ENCODE results near the gene MYMK.

MYMK gene

DNA sequence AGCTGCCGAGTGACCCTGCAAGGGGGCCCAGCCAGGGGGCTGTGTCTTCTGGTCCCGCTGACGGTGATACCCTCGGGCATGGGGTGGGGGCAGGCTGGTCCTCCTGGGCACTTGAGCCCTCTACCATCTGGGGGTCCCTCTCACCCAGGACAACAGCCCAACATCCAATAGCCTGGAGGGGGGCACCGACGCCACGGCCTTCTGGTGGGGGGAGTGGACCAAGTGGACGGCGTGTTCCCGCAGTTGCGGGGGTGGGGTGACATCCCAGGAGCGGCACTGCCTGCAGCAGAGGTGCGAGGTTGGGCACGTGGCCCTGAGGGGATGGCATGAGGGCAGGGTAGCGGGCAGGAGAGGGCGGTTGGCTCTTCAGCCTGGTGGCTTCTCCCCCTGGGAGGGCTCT is 12.5 kb upstream of the MYMK start:
- Histone ChIP-seq H3K36me3 (ENCODE audit: control insufficient read depth, insufficient read depth, low read length) (no peaks in the 10 kb centered on the region), H3K79me2 (no peaks in the 10 kb centered on the region), H3K4me1 (no peaks in the 10 kb centered on the region), H2AFZ (no peak overlapping the region), H3K9me3 (ENCODE audit: control insufficient read depth, low read length) (no peaks in the 10 kb centered on the region), H3K9ac (no peak overlapping the region), H3K4me2 (ENCODE audit: low read length) (no peak overlapping the region), H3K4me3 (ENCODE audit: low read depth, low read length) (no peak overlapping the region), H3K27me3 (ENCODE audit: control insufficient read depth, insufficient read depth, low read length) (no peaks in the 10 kb centered on the region), H3K27ac (no peak overlapping the region)
- TF ChIP-seq, protein P1, sequence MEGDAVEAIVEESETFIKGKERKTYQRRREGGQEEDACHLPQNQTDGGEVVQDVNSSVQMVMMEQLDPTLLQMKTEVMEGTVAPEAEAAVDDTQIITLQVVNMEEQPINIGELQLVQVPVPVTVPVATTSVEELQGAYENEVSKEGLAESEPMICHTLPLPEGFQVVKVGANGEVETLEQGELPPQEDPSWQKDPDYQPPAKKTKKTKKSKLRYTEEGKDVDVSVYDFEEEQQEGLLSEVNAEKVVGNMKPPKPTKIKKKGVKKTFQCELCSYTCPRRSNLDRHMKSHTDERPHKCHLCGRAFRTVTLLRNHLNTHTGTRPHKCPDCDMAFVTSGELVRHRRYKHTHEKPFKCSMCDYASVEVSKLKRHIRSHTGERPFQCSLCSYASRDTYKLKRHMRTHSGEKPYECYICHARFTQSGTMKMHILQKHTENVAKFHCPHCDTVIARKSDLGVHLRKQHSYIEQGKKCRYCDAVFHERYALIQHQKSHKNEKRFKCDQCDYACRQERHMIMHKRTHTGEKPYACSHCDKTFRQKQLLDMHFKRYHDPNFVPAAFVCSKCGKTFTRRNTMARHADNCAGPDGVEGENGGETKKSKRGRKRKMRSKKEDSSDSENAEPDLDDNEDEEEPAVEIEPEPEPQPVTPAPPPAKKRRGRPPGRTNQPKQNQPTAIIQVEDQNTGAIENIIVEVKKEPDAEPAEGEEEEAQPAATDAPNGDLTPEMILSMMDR (IDR thresholded peaks at IDR 0.05) = no peak

DNA sequence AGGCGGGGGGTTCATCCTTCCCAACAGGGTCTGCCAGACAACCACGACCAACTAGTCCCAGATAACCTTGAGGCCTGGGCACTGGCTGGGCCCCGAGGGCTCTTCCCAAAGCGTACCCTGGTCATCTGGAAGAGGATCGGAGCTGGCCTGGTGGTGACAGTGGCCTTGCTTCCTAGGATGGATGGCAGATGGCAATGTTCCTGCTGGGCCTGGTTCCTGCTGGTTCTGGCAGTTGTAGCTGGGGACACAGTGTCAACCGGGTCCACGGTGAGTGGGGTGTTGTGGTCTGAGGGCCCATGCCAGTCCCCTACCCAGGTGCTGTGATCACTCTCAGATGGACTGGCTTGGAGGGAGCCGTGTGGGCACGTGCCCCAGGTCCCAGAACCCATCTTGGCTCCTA is 11.8 kb upstream of the MYMK start:
- Histone ChIP-seq H3K27me3 (ENCODE audit: control insufficient read depth, insufficient read depth, low read length) (no peaks in the 10 kb centered on the region), H3K4me3 (ENCODE audit: low read depth, low read length) (no peak overlapping the region), H3K36me3 (ENCODE audit: control insufficient read depth, insufficient read depth, low read length) (no peaks in the 10 kb centered on the region), H3K9ac (no peak overlapping the region), H3K27ac (no peak overlapping the region), H3K4me2 (ENCODE audit: low read length) (no peak overlapping the region), H3K4me1 (no peaks in the 10 kb centered on the region), H3K9me3 (ENCODE audit: control insufficient read depth, low read length) (no peaks in the 10 kb centered on the region), H3K79me2 (no peaks in the 10 kb centered on the region), H2AFZ (no peak overlapping the region)
- TF ChIP-seq, protein P1 (IDR thresholded peaks at IDR 0.05) = no peak

DNA sequence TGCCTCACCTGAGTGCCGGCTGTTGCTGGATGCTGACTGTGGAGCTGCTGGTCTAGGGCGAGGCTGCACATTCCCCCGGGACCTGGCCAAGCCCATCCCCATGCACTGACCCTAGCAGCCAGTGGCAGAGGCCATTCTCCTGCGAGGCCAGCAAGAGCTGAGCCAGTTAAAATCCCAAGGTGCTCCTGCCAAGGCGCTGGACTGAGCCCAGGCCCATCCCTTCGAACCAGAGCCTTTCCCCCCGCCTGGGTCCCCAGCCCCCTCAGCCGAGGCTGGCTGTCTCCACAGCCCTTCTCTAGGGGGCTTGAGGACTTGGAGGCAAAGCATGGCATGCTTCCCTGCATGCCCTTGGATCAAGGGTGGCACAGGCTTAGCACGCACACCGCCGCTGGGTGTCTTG is 11.3 kb upstream of the MYMK start:
- Histone ChIP-seq H3K27me3 (ENCODE audit: control insufficient read depth, insufficient read depth, low read length) (no peaks in the 10 kb centered on the region), H3K9me3 (ENCODE audit: control insufficient read depth, low read length) (no peaks in the 10 kb centered on the region), H3K4me2 (ENCODE audit: low read length) (no peak overlapping the region), H3K4me3 (ENCODE audit: low read depth, low read length) (no peak overlapping the region), H2AFZ (no peak overlapping the region), H3K27ac (no peak overlapping the region), H3K4me1 (no peaks in the 10 kb centered on the region), H3K36me3 (ENCODE audit: control insufficient read depth, insufficient read depth, low read length) (no peaks in the 10 kb centered on the region), H3K9ac (no peak overlapping the region), H3K79me2 (no peaks in the 10 kb centered on the region)
- TF ChIP-seq, protein P1 (IDR thresholded peaks at IDR 0.05) = no peak

DNA sequence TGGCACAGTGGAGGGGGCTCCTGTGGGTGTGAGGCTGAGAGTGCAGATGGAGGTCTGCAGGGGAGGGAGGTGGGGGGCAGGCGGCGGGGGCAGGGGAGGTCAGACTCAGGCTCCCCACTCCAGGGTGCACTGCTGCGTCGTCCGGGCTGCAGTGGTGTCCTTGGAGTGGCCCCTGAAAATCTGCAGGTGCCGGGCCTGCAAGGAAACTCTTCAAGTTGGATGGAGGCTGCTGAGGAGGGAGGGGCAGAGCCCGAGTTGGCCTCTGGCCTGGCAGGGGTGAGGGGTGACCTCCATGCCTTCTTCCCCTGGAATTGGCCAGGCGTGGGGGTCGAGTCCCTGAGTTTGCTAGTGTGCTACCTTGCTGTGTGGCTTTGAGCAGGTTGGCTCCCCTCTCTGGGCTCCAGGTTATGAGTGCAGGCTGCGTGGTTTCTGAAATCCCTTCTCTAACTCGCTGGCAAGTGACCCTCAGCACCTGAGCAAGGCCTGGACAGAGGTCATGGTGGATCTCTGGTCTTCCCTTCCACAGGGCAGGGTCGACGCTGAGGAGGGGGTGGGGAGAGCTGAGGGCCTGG is 10.6 kb upstream of the MYMK start:
- TF ChIP-seq, protein P1 (IDR thresholded peaks at IDR 0.05) = no peak
- H3K4me2 ChIP-seq (ENCODE audit: low read length) = no peak overlapping the region
- no peaks in the 10 kb centered on the region for H3K27me3 ChIP-seq (ENCODE audit: control insufficient read depth, insufficient read depth, low read length)
- H3K4me3 ChIP-seq (ENCODE audit: low read depth, low read length) = no peak overlapping the region
- H2AFZ ChIP-seq = no peak overlapping the region
- H3K4me1 ChIP-seq = no peaks in the 10 kb centered on the region
- no peak overlapping the region for H3K9ac ChIP-seq
- no peaks in the 10 kb centered on the region for H3K79me2 ChIP-seq
- no peak overlapping the region for H3K27ac ChIP-seq
- H3K9me3 ChIP-seq (ENCODE audit: control insufficient read depth, low read length) = no peaks in the 10 kb centered on the region
- H3K36me3 ChIP-seq (ENCODE audit: control insufficient read depth, insufficient read depth, low read length) = no peaks in the 10 kb centered on the region
